ENCODE results near the gene FGF1.

GRCh38 chr5:142544071-142544753, 141.7 kb downstream of the FGF1 start:
- no peak for TF ChIP-seq CTCF (IDR thresholded peaks at IDR 0.05)
- no peak for TF ChIP-seq POLR2A (IDR thresholded peaks at IDR 0.05; ENCODE audit: low read depth)
- TF ChIP-seq EP300 (IDR thresholded peaks at IDR 0.05), result no peak

Data from esophagus muscularis mucosa (tissue), 4 donors.